Kidney (tissue), 14 donors: ENCODE results near the gene ACSS3. TPM values are rescaled to one million over a fixed set of nuclear protein-coding genes. Genes with fewer than 3 reads are reported as not detected.

ENCODE experiments used
- DNase-seq, 5 donors: peaks; one replicate each; pipeline ENCODE4 v3.0.0-alpha.2; 2013 to 2020
- FAIRE-seq: peaks from 2 replicates; lab custom pipeline; 2012; peaks lifted over from hg19 to GRCh38; lab: Jason Lieb, UNC
- H3K27ac ChIP-seq, 2 donors: one replicate each; pipeline ENCODE4 v1.7.0; 2013; ENCODE audit warnings: low read depth in 2 of 2, low read length in 2 of 2, inconsistent platforms in 1 of 2
- H3K27me3 ChIP-seq: one replicate; pipeline ENCODE4 v1.7.1; 2013; ENCODE audit warnings: low read length, inconsistent platforms; ENCODE audit not compliant: control insufficient read depth, insufficient read depth
- H3K36me3 ChIP-seq, 3 donors: one replicate each; pipeline versions ENCODE4 v1.7.0 to v1.7.1; 2013; ENCODE audit warnings: low read length in 3 of 3, control low read depth in 1 of 3, inconsistent platforms in 1 of 3; ENCODE audit not compliant: insufficient read depth in 3 of 3, control insufficient read depth in 2 of 3
- H3K4me1 ChIP-seq, 3 donors: one replicate each; pipeline versions ENCODE4 v1.7.0 to v1.7.1; 2013; ENCODE audit warnings: low read length in 3 of 3, inconsistent platforms in 1 of 3, low read depth in 1 of 3; ENCODE audit not compliant: control insufficient read depth in 2 of 3, insufficient read depth in 2 of 3
- H3K4me3 ChIP-seq, 3 donors: one replicate each; pipeline versions ENCODE4 v1.7.0 to v1.8.1; 2013; ENCODE audit warnings: low read length in 3 of 3, control low read depth in 1 of 3, inconsistent platforms in 1 of 3
- H3K9ac ChIP-seq, 3 donors: one replicate each; pipeline versions ENCODE4 v1.7.0 to v1.7.1; 2013; ENCODE audit warnings: low read length in 3 of 3, control low read depth in 1 of 3, inconsistent platforms in 1 of 3
- H3K9me3 ChIP-seq, 3 donors: one replicate each; pipeline versions ENCODE4 v1.7.0 to v1.7.1; 2013; ENCODE audit warnings: low read length in 3 of 3, control low read depth in 1 of 3, inconsistent platforms in 1 of 3; ENCODE audit not compliant: control insufficient read depth in 2 of 3, insufficient read depth in 1 of 3
- CTCF ChIP-seq: IDR thresholded peaks from 3 replicates; pipeline ENCODE4 v1.5.1; 2012; ENCODE audit warnings: mild to moderate bottlenecking, moderate library complexity, borderline replicate concordance; ENCODE audit not compliant: insufficient read depth; ENCODE audit errors: extremely low read depth
- intact Hi-C: fragments of 100-400 bp; cut with DNase I; formaldehyde crosslinking; loops from one replicate; pipeline ENCODE4 v1.11.1; 2022
- polyA plus RNA-seq: library from polyadenylated mRNA; stranded (reverse); fragments of 350-450 nt; fragmentation: Illumina TruSeq; extraction: RNeasy Lipid Tissue Mini Kit (QIAGEN cat#74804); gene quantifications from one replicate; pipeline ENCODE4 v1.2.3, GENCODE V29; 2014; ENCODE audit warnings: low read depth, low replicate concordance; ENCODE audit not compliant: insufficient read depth
- total RNA-seq: library from RNA; stranded (reverse); fragmentation: NEBNext Ultra II Directional; extraction: Animal tissue kit (Norgen Biotek cat#: 25700); gene quantifications from one replicate; pipeline ENCODE4 v1.2.1, GENCODE V29; 2021
- donor health status: control.
- donor health status: control.
- donor health status: control.
- donor health status: control.
- donor health status: control.
- donor health status: DM: yes; HTN: yes; CAD: no.
- donor health status: Normal renal cell carcinoma (clear cell type).

Gene ACSS3
- total and polyA plus RNA-seq, 2 donors from 2014 or later = 18.9 to 21.2 TPM

GRCh38 chr12:81207173-81207572, 129.3 kb downstream of the ACSS3 start:
- no peak for FAIRE-seq
- H3K27me3 ChIP-seq = no peaks in the 10 kb centered on the region
- no peaks in the 10 kb centered on the region for H3K4me1 ChIP-seq
- TF ChIP-seq CTCF = no peak
- H3K9me3 ChIP-seq = no peaks in the 10 kb centered on the region
- intact Hi-C loops = no loop called here
- H3K9ac ChIP-seq = no peak overlapping the region
- H3K36me3 ChIP-seq = no peaks in the 10 kb centered on the region
- peak in 1 of 5 donors; percentile 9 for DNase-seq
- no peak overlapping the region for H3K4me3 ChIP-seq
- H3K27ac ChIP-seq = no peak overlapping the region

- no peaks in the 10 kb centered on the region for H3K4me1 ChIP-seq
- H3K9me3 ChIP-seq = no peaks in the 10 kb centered on the region
- TF ChIP-seq CTCF = no peak
- DNase-seq (peak in 1 of 5 donors; percentile 13), FAIRE-seq (no peak)
- H3K36me3 ChIP-seq = no peaks in the 10 kb centered on the region
- no peak overlapping the region for H3K4me3 ChIP-seq
- no peak overlapping the region for H3K27ac ChIP-seq
- no peak overlapping the region for H3K9ac ChIP-seq
- H3K27me3 ChIP-seq = no peaks in the 10 kb centered on the region
- intact Hi-C loops = no loop called here
These were observed 129.8 kb downstream of the ACSS3 start for GRCh38 chr12:81207664-81208063.

- H3K9ac ChIP-seq = no peak overlapping the region
- no peak overlapping the region for H3K27ac ChIP-seq
- intact Hi-C loops = no loop called here
- H3K36me3 ChIP-seq = no peaks in the 10 kb centered on the region
- H3K4me1 ChIP-seq = no peaks in the 10 kb centered on the region
- TF ChIP-seq CTCF = no peak
- DNase-seq = peak in 4 of 5 donors; percentile 40 to 79 (median 52)
- FAIRE-seq = no peak
- no peaks in the 10 kb centered on the region for H3K9me3 ChIP-seq
- no peaks in the 10 kb centered on the region for H3K27me3 ChIP-seq
- H3K4me3 ChIP-seq = no peak overlapping the region
These were observed 130.5 kb downstream of the ACSS3 start for GRCh38 chr12:81208187-81208911.
